LNCaP clone FGC (cell line): ENCODE data around the gene PCDHGC4.

Experiments used
- DNase-seq: peaks from one replicate; pipeline ENCODE4 v3.0.0-alpha.2; 2011; ENCODE audit warnings: low read depth
- H3K4me3 ChIP-seq: 2 replicates; pipeline ENCODE4 v1.5.1; 2011; ENCODE audit warnings: mild to moderate bottlenecking, low read depth, low read length, control low read depth
- TF ChIP-seq, protein P1 (sequence below): IDR thresholded peaks from 2 replicates; pipeline ENCODE4 v1.5.1; 2012; ENCODE audit warnings: mild to moderate bottlenecking; ENCODE audit not compliant: control insufficient read depth, insufficient read depth; ENCODE audit errors: extremely low read depth

The PCDHGC4 gene

DNA sequence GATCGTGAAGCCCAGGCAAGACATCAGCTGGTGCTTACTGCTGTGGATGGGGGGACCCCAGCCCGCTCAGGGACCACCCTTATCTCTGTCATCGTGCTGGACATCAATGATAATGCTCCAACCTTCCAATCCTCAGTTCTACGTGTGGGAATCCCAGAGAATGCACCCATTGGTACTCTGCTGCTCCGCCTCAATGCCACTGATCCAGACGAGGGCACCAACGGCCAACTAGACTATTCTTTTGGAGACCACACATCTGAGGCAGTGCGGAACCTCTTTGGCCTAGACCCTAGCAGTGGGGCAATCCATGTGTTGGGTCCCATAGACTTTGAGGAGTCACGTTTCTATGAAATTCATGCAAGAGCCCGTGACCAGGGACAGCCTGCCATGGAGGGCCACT, 5.0 kb downstream of the PCDHGC4 start:
- no peak overlapping the region for H3K4me3 ChIP-seq
- DNase-seq = no peak
- TF ChIP-seq, protein P1, sequence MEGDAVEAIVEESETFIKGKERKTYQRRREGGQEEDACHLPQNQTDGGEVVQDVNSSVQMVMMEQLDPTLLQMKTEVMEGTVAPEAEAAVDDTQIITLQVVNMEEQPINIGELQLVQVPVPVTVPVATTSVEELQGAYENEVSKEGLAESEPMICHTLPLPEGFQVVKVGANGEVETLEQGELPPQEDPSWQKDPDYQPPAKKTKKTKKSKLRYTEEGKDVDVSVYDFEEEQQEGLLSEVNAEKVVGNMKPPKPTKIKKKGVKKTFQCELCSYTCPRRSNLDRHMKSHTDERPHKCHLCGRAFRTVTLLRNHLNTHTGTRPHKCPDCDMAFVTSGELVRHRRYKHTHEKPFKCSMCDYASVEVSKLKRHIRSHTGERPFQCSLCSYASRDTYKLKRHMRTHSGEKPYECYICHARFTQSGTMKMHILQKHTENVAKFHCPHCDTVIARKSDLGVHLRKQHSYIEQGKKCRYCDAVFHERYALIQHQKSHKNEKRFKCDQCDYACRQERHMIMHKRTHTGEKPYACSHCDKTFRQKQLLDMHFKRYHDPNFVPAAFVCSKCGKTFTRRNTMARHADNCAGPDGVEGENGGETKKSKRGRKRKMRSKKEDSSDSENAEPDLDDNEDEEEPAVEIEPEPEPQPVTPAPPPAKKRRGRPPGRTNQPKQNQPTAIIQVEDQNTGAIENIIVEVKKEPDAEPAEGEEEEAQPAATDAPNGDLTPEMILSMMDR = no peak

DNA sequence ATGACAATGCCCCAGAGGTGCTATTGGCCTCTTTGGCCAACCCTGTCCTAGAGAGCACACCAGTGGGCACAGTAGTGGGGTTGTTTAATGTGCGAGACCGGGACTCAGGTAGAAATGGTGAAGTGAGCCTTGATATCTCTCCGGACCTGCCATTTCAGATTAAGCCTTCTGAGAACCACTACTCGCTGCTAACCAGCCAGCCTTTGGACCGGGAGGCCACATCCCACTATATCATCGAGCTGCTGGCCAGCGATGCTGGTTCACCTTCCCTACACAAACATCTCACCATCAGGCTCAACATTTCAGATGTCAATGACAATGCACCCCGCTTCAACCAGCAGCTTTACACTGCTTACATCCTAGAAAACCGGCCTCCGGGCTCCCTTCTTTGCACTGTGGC, 5.4 kb downstream of the PCDHGC4 start:
- TF ChIP-seq, protein P1 = no peak
- DNase-seq = no peak
- H3K4me3 ChIP-seq = no peak overlapping the region

DNA sequence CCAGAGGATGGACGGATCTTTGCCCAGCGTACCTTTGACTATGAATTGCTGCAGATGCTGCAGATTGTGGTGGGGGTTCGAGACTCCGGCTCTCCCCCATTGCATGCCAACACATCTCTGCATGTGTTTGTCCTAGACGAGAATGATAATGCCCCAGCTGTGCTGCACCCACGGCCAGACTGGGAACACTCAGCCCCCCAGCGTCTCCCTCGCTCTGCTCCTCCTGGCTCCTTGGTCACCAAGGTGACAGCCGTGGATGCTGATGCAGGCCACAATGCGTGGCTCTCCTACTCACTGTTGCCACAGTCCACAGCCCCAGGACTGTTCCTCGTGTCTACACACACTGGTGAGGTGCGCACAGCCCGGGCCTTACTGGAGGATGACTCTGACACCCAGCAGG, 5.9 kb downstream of the PCDHGC4 start:
- no peak for DNase-seq
- TF ChIP-seq, protein P1 = no peak
- H3K4me3 ChIP-seq = no peak overlapping the region

DNA sequence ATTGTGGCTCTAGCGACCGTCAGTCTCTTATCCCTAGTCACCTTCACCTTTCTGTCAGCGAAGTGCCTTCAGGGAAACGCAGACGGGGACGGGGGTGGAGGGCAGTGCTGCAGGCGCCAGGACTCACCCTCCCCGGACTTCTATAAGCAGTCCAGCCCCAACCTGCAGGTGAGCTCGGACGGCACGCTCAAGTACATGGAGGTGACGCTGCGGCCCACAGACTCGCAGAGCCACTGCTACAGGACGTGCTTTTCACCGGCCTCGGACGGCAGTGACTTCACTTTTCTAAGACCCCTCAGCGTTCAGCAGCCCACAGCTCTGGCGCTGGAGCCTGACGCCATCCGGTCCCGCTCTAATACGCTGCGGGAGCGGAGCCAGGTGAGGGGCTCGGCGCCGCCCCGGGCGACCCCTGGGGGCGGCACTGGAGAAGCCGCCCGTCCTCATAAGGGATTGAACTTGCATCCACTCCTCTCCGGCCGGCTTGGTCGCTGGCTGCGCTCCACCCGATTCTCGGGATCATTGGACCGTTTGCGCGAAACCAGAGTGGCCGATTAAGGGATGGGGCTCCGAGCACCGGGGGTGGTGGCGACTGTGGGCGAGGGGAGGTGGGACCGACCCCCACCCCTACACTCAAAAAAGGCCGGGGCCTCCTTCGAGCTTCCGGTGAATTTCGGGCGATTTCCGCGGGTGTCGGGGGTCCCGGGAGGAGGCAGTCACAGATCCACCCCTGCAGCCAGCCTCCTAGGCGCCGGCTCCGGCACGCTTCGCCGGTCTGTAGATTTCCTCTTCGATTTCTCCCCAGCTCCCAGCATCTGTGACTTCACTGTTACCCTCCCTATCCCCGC, 6.7 kb downstream of the PCDHGC4 start:
- TF ChIP-seq, protein P1 = no peak
- H3K4me3 ChIP-seq = no peak overlapping the region
- DNase-seq = no peak

DNA sequence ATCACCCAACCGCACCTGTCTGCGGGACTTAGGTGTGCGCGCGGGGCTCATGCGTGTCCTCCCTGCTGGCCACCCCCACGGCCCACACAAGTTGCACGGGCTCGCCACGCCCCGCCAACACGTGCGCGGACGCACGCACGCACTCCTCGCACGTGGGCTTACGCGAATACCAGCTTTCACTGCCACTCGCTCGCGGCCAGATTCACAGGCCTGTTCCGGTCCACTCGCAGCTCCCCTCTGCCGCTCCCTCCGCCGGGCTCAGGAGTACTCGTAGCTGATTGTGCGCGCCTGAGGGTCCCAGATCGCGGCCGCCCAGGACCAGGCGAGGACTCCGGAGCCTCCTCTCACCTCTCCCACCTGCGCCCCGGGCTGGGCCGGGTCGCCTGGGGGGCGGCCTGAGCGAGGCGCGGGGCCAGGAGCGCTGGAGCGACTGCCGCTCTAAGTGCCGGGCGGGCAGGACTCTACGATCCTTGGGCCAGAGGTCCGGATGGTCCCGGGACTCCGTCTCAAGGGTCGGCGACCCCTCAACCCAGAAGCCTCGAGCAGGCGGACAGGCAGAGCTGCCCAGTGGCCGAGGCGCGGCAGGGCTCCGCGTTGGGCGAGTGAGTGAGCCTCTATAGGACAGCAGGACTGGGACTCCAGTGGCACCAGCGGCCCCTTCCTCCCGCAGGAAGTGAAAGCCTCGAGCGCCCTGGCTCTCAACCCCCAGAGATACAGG, 7.5 kb downstream of the PCDHGC4 start:
- no peak for DNase-seq
- TF ChIP-seq, protein P1 = no peak
- no peak overlapping the region for H3K4me3 ChIP-seq

DNA sequence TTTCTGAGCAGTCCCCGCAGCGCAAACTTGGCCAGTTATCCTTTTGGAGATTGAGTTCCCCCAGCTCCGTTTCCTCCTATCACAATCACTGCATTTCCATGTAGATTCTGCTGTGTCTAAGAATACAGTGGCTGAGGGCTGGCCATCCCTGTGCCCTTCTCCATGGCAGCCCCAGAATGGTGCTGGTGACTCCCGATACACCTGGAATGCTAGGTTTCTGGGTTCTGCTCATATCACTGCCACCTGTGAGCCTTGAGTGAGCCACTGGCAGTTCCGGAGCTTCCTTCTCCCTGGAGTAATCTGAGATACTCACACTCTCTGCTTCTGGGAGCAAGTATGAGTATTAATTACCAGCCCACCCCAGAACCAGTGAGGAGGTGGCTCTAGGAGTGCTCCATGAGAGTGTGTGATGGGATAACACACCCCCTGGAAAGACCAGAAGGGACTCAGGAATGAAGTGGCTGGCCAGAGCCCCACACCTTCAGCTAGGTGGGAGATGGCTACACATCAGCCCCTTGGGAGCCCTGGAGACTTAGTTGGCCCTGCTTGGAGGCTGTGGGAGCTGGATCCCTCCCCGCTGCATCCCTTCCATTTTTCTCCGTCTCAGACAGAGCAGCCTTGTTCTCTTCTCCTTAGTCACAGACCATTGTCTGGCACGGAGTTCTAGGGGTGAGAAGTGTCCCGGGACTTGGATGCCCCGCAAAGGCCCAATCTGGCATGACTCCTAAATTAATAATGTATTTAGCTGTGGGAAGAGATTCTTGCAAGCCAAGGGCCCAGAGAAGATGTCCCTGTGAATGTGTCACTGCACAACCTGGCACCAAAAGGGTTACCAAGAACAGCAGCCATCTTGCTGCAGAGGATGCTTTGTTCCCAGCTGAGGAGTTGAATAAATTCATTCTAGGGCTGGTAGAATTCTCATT, 8.9 kb downstream of the PCDHGC4 start:
- no peak overlapping the region for H3K4me3 ChIP-seq
- TF ChIP-seq, protein P1 = no peak
- no peak for DNase-seq
